HepG2 (cell line): ENCODE data around the gene SPAG4. TPM values are rescaled to one million over a fixed set of nuclear protein-coding genes. Genes with fewer than 3 reads are reported as not detected.

Source experiments
- ATAC-seq: fragments of 200-7000 bp; cut with Tn5 transposase; 3 replicates; pipeline ENCODE4 v1.9.1; 2020; ENCODE audit warnings: mild to moderate bottlenecking, moderate library complexity
- BruUV-seq: library from RNA; stranded (reverse); fragments of 400-500 nt; replicated peaks from 2 replicates; lab custom pipeline; 2021; lab: Mats Ljungman, UMichigan
- CTCF ChIA-PET: fragments of 300-600 bp; formaldehyde crosslinking; extraction: SDS; loops from one replicate; lab custom pipeline; 2021; ENCODE audit warnings: low total read pairs, inconsistent platforms, low intra/inter-chr PET ratio; lab: Yijun Ruan, JAX
- POLR2A ChIA-PET: fragments of 350-600 bp; sonication (Branson Sonifier 250); formaldehyde crosslinking; loops from one replicate; lab custom pipeline; 2020; ENCODE audit warnings: antibody characterized with exemption, inconsistent platforms; lab: Yijun Ruan, JAX
- DNase-seq: peaks from one replicate; pipeline ENCODE4 v3.0.0-alpha.2; 2015; ENCODE audit warnings: low spot score
- FAIRE-seq: peaks from 3 replicates; lab custom pipeline; 2011; peaks lifted over from hg19 to GRCh38; lab: Jason Lieb, UNC
- H2AFZ ChIP-seq: one replicate; pipeline ENCODE4 v1.6.1; 2011; ENCODE audit warnings: low read length, inconsistent platforms
- H3K27ac ChIP-seq: fragments of 300-600 bp; 3 replicates; pipeline ENCODE4 v1.8.0; 2011; ENCODE audit warnings: mixed run types, mild to moderate bottlenecking, mixed read lengths, low read length, inconsistent platforms; ENCODE audit not compliant: insufficient read depth; ENCODE audit errors: extremely low read length
- H3K27me3 ChIP-seq, 2 experiments: fragments of 200-600 bp in 1 of 2; 2 replicates in 1 of 2; 3 replicates in 1 of 2; pipeline versions ENCODE4 v1.6.0 to v1.8.0; 2011; ENCODE audit warnings: low read length in 2 of 2, mild to moderate bottlenecking in 2 of 2, moderate library complexity in 2 of 2, inconsistent platforms in 1 of 2; ENCODE audit not compliant: insufficient read depth in 2 of 2, control insufficient read depth in 1 of 2
- H3K36me3 ChIP-seq, 2 experiments: fragments of 200-600 bp in 1 of 2; replicated peaks in 1 of 2; 2 replicates in 1 of 2; 3 replicates in 1 of 2; pipeline versions ENCODE4 v1.5.1 to v1.8.0; 2011; ENCODE audit warnings: low read length in 2 of 2, inconsistent platforms in 1 of 2; ENCODE audit not compliant: insufficient read depth in 2 of 2, control insufficient read depth in 1 of 2
- H3K4me1 ChIP-seq: 2 replicates; pipeline ENCODE4 v1.5.1; 2012; ENCODE audit warnings: low read length, inconsistent platforms; ENCODE audit not compliant: insufficient read depth
- H3K4me2 ChIP-seq: 2 replicates; pipeline ENCODE4 v1.6.0; 2011; ENCODE audit warnings: low read depth, low read length, inconsistent platforms
- H3K4me3 ChIP-seq, 3 experiments: fragments of 200-600 bp in 1 of 3; sonication (generic), shearing (Covaris generic) in 1 of 3; replicated peaks in 1 of 3; 2 replicates each; pipeline ENCODE4 v1.5.1; 2011 to 2016; ENCODE audit warnings: low read length in 3 of 3, inconsistent platforms in 2 of 3, low read depth in 2 of 3, mild to moderate bottlenecking in 2 of 3, control low read depth in 1 of 3, mixed read lengths in 1 of 3; ENCODE audit not compliant: insufficient read depth in 1 of 3
- H3K79me2 ChIP-seq: one replicate; pipeline ENCODE4 v1.6.1; 2011; ENCODE audit warnings: low read length, inconsistent platforms; ENCODE audit not compliant: insufficient read depth
- H3K9ac ChIP-seq: 2 replicates; pipeline ENCODE4 v1.6.0; 2011; ENCODE audit warnings: mild to moderate bottlenecking, low read depth, low read length, inconsistent platforms; ENCODE audit not compliant: insufficient read depth
- H3K9me3 ChIP-seq: 2 replicates; pipeline ENCODE4 v1.5.1; 2012; ENCODE audit warnings: mild to moderate bottlenecking, low read length
- H4K20me1 ChIP-seq: 2 replicates; pipeline ENCODE4 v1.6.0; 2011; ENCODE audit warnings: inconsistent platforms, mild to moderate bottlenecking, low read length, moderate library complexity; ENCODE audit not compliant: insufficient read depth
- CENPT ChIP-seq: sonication (generic); formaldehyde crosslinking; IDR thresholded peaks from 2 replicates; pipeline ENCODE4 v1.8.0; 2022; ENCODE audit warnings: low read depth, mild to moderate bottlenecking, moderate library complexity, missing genetic modification reagents
- FOXO1 ChIP-seq: sonication (generic); formaldehyde crosslinking; IDR thresholded peaks from 2 replicates; pipeline ENCODE4 v1.4.0; 2020; ENCODE audit warnings: missing genetic modification reagents
- GABPA ChIP-seq, 2 experiments: IDR thresholded peaks; 2 replicates each; pipeline ENCODE4 v1.6.1; 2011 to 2016; ENCODE audit warnings: low read depth in 2 of 2, low read length in 1 of 2, missing biosample characterization in 1 of 2, missing genetic modification characterization in 1 of 2
- MEF2D ChIP-seq: sonication (generic); formaldehyde crosslinking; IDR thresholded peaks from 2 replicates; pipeline ENCODE4 v1.5.1; 2020; ENCODE audit warnings: mild to moderate bottlenecking, missing genetic modification reagents
- NRL ChIP-seq: sonication (generic); formaldehyde crosslinking; IDR thresholded peaks from 2 replicates; pipeline ENCODE4 v1.5.0; 2020; ENCODE audit warnings: missing genetic modification reagents, mild to moderate bottlenecking, moderate library complexity, borderline replicate concordance
- PAF1 ChIP-seq: IDR thresholded peaks from 2 replicates; pipeline ENCODE4 v1.6.1; 2016; ENCODE audit warnings: missing genetic modification reagents, missing compliant biosample characterization
- TBX2 ChIP-seq: sonication (generic); formaldehyde crosslinking; IDR thresholded peaks from 2 replicates; pipeline ENCODE4 v1.5.0; 2020; ENCODE audit warnings: missing genetic modification reagents, mild to moderate bottlenecking, borderline replicate concordance
- ZNF337 ChIP-seq: sonication (generic); formaldehyde crosslinking; IDR thresholded peaks from 2 replicates; pipeline ENCODE4 v1.5.1; 2020; ENCODE audit warnings: missing genetic modification reagents, low read depth, mild to moderate bottlenecking, borderline replicate concordance
- ZNF44 ChIP-seq: sonication (generic); formaldehyde crosslinking; IDR thresholded peaks from 2 replicates; pipeline ENCODE4 v1.5.1; 2020; ENCODE audit warnings: mild to moderate bottlenecking, missing genetic modification reagents
- ZNF552 ChIP-seq: sonication (generic); formaldehyde crosslinking; IDR thresholded peaks from 2 replicates; pipeline ENCODE4 v1.9.0; 2022; ENCODE audit warnings: missing genetic modification reagents, mild to moderate bottlenecking, borderline replicate concordance
- ZNF883 ChIP-seq: sonication (generic); formaldehyde crosslinking; IDR thresholded peaks from 2 replicates; pipeline ENCODE4 v1.5.1; 2020; ENCODE audit warnings: mild to moderate bottlenecking, missing genetic modification reagents; ENCODE audit errors: not compliant biosample characterization
- WGBS: methylation state at CpG from one replicate; pipeline ENCODE4 v1.1.6; 2017; ENCODE audit warnings: low lambda C conversion rate; 5-methylcytosine and 5-hydroxymethylcytosine counted together
- in situ Hi-C: cut with HindIII; loops from 2 replicates; pipeline ENCODE4 v1.10.0; 2017; ENCODE audit warnings: low pct_unique_long_range_greater_than_20kb; ENCODE audit not compliant: extremely low pct_ligation_motif_present
- intact Hi-C: fragments of 100-400 bp; cut with micrococcal nuclease; formaldehyde crosslinking; loops from one replicate; pipeline ENCODE4 v1.10.0; 2022; ENCODE audit not compliant: unreplicated experiment
- polyA plus RNA-seq, 8 experiments: library from polyadenylated mRNA; depleted of rRNA in 3 of 8; stranded (reverse) in 7 of 8; unstranded in 1 of 8; fragments of >200 nt; fragmentation: Illumina TruSeq in 4 of 8; extraction: Trizol in 4 of 8; gene quantifications; 2 replicates each; pipeline versions ENCODE4 v1.2.1 to v1.2.3, GENCODE V29; 2011 to 2016; ENCODE audit warnings: low read depth in 4 of 8, missing spikeins in 1 of 8, mixed read lengths in 1 of 8; ENCODE audit not compliant: insufficient read depth in 1 of 8
- total RNA-seq, 5 experiments: library from RNA; depleted of rRNA; stranded (reverse); fragments of >200 nt; fragmentation: Illumina TruSeq; extraction: Trizol; gene quantifications; 2 replicates each; pipeline ENCODE4 v1.2.3, GENCODE V29; 2016; ENCODE audit warnings: low read depth in 1 of 5
- TF ChIP-seq, protein P1 (sequence below): sonication (generic); formaldehyde crosslinking; IDR thresholded peaks from 2 replicates; pipeline ENCODE4 v1.5.1; 2020; ENCODE audit warnings: missing genetic modification reagents, mild to moderate bottlenecking, borderline replicate concordance
- TF ChIP-seq, protein P2 (sequence below): sonication (generic); formaldehyde crosslinking; IDR thresholded peaks from 2 replicates; pipeline ENCODE4 v1.8.1; 2023; ENCODE audit warnings: mild to moderate bottlenecking, inconsistent platforms, moderate library complexity, missing genetic modification reagents, borderline replicate concordance
- TF ChIP-seq, protein P3 (sequence below): sonication (generic); formaldehyde crosslinking; IDR thresholded peaks from 2 replicates; pipeline ENCODE4 v1.8.1; 2022; ENCODE audit warnings: mild to moderate bottlenecking, missing genetic modification reagents
- TF ChIP-seq, protein P4 (sequence below): sonication (generic); formaldehyde crosslinking; IDR thresholded peaks from 2 replicates; pipeline ENCODE4 v1.5.0; 2020; ENCODE audit warnings: missing genetic modification reagents
- TF ChIP-seq, protein P5 (sequence below): sonication (generic); formaldehyde crosslinking; IDR thresholded peaks from 2 replicates; pipeline ENCODE4 v1.9.0; 2021; ENCODE audit warnings: missing genetic modification reagents, mild to moderate bottlenecking, borderline replicate concordance
- TF ChIP-seq, protein P6 (sequence below): sonication (generic); formaldehyde crosslinking; IDR thresholded peaks from 2 replicates; pipeline ENCODE4 v1.5.1; 2020; ENCODE audit warnings: mild to moderate bottlenecking, missing genetic modification reagents, borderline replicate concordance

Gene SPAG4
- total and polyA plus RNA-seq, 2 of the 13 experiments (the other 11 are each of a cell fraction or from before 2014, with no cell fraction given): 5.8 to 137 TPM

DNA sequence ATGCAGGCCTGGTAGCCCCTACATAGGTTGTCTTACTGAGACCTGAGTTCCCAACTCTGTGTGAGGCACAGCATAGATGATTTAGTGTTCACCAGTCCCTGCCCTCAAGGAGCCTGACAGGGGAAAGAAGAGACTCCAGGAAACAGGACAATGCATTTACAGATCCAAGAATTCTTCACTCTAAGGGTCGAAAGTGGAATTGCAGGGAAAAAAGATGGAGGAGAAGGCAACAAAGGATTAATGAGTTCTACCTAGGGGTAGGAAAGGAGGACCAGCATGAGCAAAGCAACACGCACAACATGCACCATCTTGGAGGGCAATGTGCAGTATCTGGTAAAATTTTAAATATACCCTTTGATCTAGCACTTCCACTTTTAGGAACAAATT, 5.9 kb downstream of the SPAG4 start:
- POLR2A ChIA-PET: interaction anchor here (0.7 to 6.7 kb wide), 2 partner anchors 42 to 121 kb away, joined by 4 to 152 read pairs; partner anchors contain the start of gene RBM39
- H3K27me3 ChIP-seq: peaks cover 0 to 7% of the 10 kb centered on the region in 2 experiments; a peak in 1 of 5 replicates
- no TSS peak for BruUV-seq
- TF ChIP-seq MEF2D (CRISPR knock-in tag) (0 out of 2 replicates have a peak, but pooled peaks have one; percentile 49), ZNF44 (CRISPR knock-in tag) (0 out of 2 replicates have a peak, but pooled peaks have one; percentile 34), FOXO1 (CRISPR knock-in tag) (peak; percentile 9; the same call in 1 of the 2 replicates), NRL (CRISPR knock-in tag) (no peak), ZNF337 (CRISPR knock-in tag) (no peak), ZNF552 (CRISPR knock-in tag) (no peak), CENPT (no peak), GABPA (IDR thresholded peaks at IDR 0.05; ENCODE audit: low read depth, low read length) (no peak), GABPA (CRISPR knock-in tag; IDR thresholded peaks at IDR 0.05; ENCODE audit: low read depth) (no peak), ZNF883 (CRISPR knock-in tag) (peak; percentile 37), TBX2 (0 out of 2 replicates have a peak, but pooled peaks have one; percentile 14), PAF1 (0 out of 2 replicates have a peak, but pooled peaks have one; percentile 59)
- TF ChIP-seq, protein P1, sequence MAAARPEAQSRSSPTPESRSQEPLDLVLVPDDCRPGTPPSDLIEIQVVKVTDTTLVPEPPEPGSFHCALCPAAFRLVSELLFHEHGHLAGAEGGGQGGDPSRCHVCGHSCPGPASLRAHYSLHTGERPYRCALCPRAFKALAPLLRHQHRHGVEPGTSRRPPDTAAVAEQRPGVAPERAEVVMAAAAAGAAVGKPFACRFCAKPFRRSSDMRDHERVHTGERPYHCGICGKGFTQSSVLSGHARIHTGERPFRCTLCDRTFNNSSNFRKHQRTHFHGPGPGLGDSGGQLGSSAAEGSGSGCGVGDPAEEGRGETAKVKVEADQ (CRISPR knock-in tag): 0 out of 2 replicates have a peak, but pooled peaks have one; percentile 49
- TF ChIP-seq, protein P2, sequence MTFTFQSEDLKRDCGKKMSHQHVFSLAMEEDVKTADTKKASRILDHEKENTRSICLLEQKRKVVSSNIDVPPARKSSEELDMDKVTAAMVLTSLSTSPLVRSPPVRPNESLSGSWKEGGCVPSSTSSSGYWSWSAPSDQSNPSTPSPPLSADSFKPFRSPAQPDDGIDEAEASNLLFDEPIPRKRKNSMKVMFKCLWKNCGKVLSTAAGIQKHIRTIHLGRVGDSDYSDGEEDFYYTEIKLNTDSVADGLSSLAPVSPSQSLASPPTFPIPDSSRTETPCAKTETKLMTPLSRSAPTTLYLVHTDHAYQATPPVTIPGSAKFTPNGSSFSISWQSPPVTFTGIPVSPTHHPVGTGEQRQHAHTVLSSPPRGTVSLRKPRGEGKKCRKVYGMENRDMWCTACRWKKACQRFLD (CRISPR knock-in tag): no peak
- TF ChIP-seq, protein P3, sequence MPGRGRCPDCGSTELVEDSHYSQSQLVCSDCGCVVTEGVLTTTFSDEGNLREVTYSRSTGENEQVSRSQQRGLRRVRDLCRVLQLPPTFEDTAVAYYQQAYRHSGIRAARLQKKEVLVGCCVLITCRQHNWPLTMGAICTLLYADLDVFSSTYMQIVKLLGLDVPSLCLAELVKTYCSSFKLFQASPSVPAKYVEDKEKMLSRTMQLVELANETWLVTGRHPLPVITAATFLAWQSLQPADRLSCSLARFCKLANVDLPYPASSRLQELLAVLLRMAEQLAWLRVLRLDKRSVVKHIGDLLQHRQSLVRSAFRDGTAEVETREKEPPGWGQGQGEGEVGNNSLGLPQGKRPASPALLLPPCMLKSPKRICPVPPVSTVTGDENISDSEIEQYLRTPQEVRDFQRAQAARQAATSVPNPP (CRISPR knock-in tag): no peak
- TF ChIP-seq, protein P4, sequence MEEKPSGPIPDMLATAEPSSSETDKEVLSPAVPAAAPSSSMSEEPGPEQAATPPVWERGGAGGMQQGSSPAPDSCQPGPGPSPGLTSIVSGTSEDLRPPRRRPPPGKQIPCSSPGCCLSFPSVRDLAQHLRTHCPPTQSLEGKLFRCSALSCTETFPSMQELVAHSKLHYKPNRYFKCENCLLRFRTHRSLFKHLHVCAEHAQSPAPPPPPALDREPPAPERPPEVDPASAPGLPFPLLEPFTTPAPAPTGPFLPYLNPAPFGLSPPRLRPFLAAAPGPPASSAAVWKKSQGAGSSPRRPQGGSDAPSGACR (CRISPR knock-in tag): no peak
- TF ChIP-seq, protein P5, sequence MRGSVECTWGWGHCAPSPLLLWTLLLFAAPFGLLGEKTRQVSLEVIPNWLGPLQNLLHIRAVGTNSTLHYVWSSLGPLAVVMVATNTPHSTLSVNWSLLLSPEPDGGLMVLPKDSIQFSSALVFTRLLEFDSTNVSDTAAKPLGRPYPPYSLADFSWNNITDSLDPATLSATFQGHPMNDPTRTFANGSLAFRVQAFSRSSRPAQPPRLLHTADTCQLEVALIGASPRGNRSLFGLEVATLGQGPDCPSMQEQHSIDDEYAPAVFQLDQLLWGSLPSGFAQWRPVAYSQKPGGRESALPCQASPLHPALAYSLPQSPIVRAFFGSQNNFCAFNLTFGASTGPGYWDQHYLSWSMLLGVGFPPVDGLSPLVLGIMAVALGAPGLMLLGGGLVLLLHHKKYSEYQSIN: no peak
- TF ChIP-seq, protein P6, sequence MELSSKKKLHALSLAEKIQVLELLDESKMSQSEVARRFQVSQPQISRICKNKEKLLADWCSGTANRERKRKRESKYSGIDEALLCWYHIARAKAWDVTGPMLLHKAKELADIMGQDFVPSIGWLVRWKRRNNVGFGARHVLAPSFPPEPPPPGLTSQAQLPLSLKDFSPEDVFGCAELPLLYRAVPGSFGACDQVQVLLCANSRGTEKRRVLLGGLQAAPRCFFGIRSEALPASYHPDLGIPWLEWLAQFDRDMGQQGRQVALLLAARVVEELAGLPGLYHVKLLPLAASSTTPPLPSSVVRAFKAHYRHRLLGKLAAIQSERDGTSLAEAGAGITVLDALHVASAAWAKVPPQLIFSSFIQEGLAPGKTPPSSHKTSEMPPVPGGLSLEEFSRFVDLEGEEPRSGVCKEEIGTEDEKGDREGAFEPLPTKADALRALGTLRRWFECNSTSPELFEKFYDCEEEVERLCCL (CRISPR knock-in tag): 0 out of 2 replicates have a peak, but pooled peaks have one; percentile 36
- no peak for ATAC-seq
- H3K36me3 ChIP-seq: peaks cover 19 to 29% of the 10 kb centered on the region in 2 experiments
- H3K27ac ChIP-seq: no peak overlapping the region
- DNase-seq: no peak
- intact Hi-C loops: no loop called here
- no peaks in the 10 kb centered on the region for H3K9me3 ChIP-seq
- H3K4me2 ChIP-seq: no peak overlapping the region
- CTCF ChIA-PET: no interaction called here
- no peak overlapping the region for H3K4me3 ChIP-seq
- no peak overlapping the region for H3K9ac ChIP-seq
- peak; percentile 4 for FAIRE-seq
- H3K4me1 ChIP-seq: peaks cover 28% of the 10 kb centered on the region
- H2AFZ ChIP-seq: no peak overlapping the region
- peaks cover 15% of the 10 kb centered on the region for H3K79me2 ChIP-seq
- H4K20me1 ChIP-seq: peaks cover 5% of the 10 kb centered on the region; the same call in 1 of the 2 replicates
- 90% methylated on average over 2 of the region's 2 CpGs for WGBS
- in situ Hi-C loops: no loop called here
